Measurements from ENCODE around the gene OTOP3.
"Not testable (repeated sequence)": the region's sequence is repeated elsewhere in the genome, so short reads cannot be mapped to it uniquely, and the experiment has no call there.

The OTOP3 gene, protein sequence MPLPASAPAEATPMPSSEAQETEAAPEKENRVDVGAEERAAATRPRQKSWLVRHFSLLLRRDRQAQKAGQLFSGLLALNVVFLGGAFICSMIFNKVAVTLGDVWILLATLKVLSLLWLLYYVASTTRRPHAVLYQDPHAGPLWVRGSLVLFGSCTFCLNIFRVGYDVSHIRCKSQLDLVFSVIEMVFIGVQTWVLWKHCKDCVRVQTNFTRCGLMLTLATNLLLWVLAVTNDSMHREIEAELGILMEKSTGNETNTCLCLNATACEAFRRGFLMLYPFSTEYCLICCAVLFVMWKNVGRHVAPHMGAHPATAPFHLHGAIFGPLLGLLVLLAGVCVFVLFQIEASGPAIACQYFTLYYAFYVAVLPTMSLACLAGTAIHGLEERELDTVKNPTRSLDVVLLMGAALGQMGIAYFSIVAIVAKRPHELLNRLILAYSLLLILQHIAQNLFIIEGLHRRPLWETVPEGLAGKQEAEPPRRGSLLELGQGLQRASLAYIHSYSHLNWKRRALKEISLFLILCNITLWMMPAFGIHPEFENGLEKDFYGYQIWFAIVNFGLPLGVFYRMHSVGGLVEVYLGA

DNA sequence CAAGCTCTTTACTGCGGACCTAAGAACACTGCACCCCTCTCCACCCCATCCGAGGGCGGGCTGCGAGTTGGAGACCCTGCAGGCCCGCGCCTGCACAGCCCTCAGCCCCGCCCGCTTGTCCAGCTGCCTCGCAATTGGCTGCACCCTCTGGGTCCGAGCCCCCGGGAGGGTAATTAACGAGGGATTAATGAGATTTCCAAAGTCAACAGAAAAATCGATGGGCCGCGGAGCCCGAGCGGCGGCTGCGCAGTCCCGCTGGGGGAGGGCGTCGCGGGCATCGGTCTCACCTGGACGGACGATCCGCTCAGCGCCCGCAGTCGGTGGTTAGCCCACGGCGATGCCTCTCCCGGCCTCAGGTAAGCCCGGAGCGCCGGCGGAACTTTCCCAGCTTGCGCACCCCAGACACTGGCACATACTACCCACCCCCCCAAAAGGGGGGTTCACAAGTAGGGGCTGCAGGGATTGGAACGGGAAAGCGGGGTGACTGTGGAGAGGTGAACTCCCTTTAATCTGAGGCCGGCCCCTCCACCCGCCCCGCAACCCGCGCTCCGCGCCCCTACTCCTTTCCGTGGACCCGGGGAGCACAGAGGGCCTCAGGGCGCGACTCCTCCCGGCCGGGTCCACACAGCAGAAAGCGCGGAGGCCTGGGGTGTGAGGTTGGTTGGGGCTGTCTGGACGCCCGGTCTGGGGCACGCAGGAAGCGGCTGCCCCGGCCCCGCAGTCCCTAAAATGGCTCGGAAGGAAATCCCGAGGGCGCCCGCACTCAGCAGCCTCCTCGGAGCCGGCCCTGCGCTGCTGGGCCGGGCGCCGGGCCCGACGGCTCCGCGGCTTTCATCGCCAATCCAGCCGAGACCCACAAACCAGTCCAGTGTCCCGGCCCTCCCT lies at the start of gene OTOP3:
Gene OTOP3 (plus strand): TSS at position 314 of the 885 bp plus-strand sequence. CDS start 24 bp downstream, at position 338.
- DNase-seq, result no peak

DNA sequence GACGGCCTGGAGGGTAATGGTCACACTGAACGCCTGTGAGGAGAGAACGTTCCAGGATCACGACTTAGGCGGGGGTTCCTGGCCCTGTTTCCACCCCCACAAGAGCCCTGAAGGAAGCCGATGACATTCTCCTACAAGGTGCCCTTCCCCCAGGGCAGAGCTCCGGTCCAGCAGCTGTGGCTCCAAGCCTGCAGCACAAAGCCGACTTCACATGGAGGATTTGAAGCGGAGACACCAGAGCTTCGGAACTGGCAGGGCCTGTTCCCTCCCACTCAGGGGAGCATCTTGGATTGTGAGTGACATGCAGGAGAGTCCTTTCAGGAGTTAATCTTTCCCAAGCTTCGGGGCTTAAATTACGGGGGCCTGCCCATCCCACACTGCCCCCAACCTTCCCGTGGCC lies 47.2 kb upstream of the OTOP3 start:
- no peak for DNase-seq

DNA sequence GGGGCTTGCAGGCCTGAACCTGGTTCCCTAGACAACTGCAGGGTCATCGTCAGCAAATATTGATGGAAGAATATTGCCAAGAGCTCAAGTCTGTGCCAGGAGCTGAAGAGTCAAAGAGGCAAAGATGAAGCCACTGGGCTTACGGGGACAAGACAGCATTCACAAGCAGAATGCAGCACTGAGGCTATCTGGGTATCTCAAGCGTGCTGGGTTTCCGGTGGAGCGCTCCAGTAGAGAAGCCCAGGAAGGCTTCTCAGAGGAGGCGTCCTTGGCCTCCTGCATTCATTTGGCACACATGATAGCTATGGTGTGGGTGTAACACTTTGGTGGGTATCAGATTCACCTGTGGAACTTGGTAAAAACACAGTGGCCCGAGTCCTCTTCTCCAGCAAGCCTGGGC lies 45.1 kb upstream of the OTOP3 start:
- no peak for DNase-seq

DNA sequence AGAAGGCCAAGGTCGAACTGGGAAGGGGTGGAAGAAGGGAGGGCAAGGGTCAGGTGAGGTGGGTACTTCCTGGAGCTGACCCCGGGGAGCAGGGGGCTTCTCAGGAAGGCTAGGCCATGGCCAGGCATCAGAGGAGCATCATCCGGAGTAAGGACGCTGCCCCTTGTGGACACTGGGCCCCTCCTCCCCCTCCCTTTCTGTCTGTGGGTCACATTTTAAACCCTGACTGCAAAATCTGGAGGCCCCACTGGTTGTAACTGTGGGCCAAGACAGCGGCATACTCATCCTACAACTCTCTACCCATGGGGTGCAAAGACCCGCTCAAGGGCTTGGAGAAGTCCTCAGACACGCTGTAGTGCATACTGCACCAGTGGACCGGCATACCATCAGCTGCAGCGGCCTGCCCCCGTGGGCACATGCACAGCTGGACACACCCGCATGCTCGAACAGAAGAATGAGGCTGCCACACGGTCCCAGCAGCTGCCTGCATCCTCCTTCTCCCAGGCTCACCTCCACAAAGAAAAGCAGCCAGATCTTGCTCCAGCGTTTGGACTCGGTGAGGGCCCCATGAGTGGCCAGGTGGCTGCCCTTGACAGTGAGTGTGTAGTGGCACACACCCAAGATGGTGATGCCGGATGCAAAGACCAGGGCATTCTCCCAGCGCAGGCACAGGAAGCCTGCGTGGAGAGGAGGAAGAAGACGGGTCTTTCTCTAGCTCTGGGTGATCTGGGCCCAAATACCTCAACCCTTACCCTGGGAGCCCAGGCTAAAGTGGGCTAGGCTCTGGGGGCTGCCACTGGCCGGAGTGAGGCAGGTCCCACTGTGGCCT lies 43.5 kb upstream of the OTOP3 start:
- DNase-seq, result no peak

DNA sequence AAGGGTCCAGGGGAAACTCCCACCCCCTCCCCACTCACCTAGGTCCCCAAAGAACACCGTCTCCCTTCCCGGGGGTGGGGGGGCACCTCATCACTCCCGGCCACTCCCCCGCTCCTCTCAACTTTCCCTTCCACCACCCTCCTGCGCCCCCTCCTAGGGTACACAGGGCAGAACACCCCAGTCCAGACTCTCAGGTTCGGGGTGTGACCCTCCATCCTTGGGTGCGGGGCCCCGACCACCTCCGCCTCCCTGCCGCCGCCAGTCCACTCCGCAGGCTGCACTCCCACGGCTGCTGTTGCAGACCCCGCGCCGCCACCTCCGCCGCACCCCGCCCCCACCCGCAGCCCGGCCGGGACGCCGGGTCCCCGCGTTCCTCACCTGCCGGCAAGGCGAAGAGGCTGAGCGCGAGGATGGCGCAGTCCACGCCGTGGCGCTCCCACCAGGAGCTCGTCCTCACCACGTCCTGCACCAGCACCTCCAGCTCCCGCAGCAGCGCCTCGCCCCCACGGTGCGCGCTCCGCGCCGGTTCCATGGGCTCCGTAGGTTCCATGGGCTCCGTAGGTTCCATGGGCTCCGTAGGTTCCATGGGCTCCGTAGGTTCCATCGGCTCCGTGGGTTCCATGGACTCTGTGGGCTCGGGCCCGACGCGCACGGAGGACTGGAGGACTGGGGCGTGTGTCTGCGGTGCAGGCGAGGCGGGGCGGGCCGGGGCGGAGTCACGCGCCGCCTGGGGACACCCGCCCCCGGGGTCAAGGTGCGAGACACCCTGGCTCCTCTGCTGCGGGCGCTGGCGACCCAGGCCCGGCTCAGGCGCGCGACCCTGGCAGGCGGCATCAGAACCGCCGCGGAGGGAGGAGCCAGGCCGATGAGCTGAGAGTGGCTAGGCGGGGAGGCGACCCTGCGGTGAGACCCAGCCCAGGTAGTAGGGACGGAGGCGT lies 42.5 kb upstream of the OTOP3 start, which contains the start of gene FADS6:
Gene FADS6 (minus strand): TSS at position 660 of the 938 bp plus-strand sequence. CDS start 38 bp downstream, at position 622.
- DNase-seq, result no peak

DNA sequence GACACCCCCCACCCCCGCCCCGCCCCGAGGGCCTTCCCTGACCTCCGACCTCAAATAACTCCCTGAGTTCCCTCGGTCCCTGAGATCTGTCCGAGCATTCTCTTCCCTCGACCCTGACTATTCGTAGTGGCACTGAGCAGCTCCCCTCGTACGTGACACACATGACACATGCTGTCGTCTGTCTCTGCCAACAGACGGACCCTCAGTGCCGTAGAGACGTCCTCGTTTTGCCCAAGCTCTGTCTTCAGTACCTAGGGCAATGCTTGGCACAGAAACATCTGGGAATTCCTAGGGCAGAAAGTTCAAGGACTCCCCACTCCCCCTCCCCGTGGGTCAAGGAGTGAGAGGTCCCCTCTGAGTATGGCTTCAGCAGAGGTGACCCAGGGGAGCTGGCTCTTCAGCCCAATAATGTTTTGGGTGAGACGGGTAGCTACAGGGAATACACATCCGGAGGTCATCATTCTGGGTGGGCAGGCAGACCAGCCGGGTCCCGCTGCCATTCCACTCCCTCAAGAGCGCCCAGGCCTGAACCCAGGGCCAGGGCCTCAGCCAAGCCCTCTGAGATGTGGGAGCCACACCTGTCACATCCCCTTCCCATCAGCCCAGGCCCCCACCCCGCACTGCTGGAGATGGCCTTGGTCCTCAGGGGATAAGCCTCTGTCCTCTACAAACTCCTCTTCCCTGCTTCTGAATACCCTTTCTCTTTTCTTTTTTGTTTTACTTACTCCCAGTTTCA lies 41.6 kb upstream of the OTOP3 start:
- DNase-seq, result no peak

DNA sequence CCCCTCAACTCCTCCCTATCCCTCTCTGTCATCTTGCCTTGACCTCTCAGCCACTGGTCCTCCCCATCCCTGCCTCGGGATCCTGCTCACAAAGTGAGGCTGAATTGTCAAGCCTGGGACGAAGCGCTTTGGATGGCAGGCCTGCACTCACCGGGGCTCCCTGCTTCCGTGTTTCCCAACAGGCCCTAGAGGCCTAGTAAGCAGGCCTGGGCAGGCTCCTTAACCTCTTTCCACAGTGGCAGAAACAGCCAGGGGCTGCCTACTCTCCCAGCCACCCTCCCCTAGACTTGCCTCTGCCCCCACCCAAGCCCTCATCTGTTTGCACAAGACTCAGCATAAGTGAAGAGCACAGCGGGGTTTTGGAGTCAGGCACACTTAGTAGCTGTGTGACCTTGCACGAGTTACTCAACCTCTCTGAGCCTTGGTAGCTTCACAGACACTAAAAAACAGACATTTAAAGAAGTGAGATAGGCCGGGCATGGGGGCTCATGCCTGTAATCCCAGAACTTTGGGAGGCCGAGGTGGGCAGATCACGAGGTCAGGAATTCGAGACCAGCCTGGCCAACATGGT lies 37.2 kb upstream of the OTOP3 start:
- DNase-seq, result no peak

DNA sequence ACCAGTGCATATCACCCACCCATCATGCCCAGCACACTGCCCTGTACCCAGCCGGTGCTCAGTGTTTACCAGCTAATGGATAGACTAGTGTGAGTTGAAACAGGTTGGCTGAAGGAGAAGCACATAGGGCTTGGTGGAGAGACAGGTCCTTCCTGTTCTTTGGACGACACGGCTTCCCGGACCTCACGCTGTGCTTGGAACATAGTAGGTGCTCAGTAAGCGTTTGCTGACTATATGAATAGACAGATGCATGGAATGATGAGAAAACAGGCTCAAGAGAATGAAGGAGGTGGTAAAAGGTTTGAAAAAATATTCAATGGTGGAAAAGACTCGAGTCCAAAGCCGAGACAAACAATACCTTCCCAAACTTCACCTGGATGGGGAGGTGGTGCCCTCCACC lies 35.5 kb upstream of the OTOP3 start:
- DNase-seq, result no peak

DNA sequence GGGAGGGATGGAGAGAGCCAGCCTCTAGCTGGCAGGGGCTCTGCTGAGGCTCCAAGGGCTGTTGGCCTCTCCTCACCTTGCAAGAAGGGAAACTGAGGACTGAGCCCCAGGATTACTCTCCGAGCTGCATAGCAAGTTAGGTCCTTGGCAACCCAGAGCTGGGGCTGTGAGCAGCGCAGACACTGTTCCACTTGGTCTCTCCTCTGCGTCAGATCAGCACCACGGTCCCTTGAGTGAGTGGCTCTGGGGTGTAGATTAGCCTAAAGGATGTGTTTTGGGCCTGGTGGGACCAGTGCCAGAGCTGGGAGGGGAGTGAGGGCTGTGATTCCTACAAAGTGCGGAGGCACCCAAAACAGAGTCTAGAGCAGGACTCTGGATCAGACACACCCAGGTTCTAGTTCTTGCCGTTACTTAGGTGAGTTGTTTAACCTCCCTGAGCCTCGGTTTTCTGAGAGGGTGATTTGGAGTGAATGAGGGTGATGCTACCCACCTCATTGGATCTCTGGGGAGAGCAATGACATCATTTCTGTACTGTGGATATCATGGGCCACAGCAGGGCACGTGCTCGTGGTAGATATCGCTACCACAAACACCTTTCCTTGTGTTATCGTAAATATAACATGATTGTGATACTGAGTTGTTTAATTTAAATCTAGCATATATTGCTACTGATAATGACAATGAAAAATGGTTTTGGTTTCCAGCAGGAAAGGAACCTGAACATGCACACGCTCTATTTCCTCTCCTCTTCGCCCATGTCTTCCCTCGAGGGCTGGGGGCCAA lies 34.2 kb upstream of the OTOP3 start:
- no peak for DNase-seq

DNA sequence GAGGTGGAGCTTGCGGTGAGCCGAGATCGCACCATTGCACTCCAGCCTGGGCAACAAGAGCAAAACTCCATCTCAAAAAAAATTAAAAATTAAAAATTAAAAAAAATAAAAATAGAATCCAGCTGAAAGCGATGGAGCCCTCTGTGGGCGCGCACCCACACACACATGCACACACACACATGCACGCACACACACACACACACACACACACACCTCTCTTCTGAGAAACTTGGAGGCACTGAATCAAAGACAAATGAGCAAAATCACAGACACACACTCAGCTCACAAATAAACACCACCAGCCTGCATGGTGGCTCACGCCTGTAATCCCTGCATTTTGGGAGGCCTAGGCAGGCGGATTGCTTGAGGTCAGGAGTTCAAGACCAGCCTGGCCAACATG lies 32.7 kb upstream of the OTOP3 start:
- no peak for DNase-seq

DNA sequence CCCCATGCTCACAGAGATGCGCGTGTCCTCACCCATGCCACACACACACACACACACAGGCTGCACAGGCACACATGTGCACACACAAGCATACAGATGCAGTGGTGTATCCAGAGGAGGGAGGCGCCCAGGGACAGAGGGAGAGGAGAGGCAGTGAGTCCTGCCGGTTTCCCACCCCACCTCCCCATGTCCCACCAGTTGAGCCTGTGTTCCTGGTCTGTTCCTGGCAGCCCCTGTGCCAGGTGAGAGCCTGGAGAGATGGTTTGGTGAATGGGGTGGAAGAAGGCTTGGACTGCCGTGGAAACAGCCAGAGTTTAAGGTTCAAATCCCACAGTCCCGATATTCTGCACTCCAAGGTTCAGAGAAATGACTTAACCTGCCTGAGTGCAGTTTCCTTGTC lies 32.0 kb upstream of the OTOP3 start:
- no peak for DNase-seq

DNA sequence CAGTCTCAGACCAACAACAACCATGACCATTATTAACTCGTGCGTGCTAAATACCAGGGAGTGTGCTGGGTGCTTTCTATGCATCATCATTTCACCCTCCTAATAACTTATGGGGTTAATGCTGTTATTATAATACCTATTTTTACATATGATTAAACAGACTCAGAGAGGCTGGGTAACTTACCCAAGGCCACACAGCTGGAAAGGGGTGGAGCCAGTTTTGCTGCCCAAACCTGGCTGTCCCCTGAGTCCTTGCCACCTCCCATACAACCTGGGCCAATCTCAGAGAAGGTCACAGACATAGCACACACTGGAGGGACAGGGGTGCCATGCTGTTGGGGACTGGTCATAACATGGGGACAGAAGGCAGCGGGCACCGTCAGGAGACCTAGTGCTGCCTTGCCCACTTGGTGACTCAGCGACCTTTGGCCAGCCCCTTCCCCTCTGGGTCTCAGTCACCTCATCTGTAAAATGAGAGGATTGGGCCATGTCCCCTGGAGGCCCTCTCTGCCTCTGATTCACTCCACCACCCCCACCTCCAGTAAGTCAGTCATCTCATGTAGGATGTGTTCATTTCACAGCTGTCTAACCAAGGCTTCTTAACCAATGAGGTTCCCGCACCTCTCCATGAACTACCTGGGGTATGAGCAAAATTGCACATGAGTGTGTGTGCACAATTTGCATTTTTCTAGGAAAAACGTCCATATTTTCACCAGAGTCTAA lies 30.9 kb upstream of the OTOP3 start:
- DNase-seq, result peak; percentile 33

DNA sequence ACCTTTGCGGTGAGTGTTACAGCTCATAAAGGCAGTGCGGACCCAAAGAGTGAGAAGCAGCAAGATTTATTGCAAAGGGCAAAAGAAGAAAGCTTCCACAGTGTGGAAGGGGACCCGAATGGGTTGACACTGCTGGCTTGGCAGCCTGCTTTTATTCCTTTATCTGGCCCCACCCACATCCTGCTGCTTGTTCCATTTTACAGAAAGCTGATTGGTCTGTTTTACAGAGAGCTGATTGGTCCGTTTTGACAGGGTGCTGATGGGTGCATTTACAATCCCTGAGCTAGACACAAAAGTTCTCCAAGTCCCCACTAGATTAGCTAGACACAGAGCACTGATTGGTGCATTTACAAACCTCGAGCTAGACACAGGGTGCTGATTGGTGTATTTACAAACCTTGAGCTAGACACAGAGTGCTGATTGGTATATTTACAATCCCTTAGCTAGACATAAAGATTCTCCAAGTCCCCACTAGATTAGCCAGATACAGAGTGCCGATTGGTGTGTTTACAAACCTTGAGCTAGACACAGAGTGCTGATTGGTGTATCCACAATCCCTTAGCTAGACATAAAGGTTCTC lies 29.4 kb upstream of the OTOP3 start:
- not testable (repeated sequence) for DNase-seq

DNA sequence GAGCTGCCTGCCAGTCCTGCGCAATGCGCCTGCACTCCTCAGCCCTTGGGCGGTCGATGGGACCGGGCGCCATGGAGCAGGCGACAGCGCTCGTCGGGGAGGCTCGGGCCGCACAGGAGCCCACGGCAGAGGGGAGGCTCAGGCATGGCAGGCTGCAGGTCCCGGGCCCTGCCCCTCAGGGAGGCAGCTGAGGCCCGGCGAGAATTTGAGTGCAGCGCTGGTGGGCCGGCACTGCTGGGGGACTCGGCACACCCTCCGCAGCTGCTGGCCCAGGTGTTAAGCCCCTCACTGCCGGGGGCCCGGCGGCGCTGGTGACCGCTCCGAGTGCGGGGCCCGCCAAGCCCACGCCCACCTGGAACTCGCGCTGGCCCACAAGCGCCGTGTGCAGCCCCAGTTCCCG lies 28.7 kb upstream of the OTOP3 start:
- DNase-seq, result no peak

DNA sequence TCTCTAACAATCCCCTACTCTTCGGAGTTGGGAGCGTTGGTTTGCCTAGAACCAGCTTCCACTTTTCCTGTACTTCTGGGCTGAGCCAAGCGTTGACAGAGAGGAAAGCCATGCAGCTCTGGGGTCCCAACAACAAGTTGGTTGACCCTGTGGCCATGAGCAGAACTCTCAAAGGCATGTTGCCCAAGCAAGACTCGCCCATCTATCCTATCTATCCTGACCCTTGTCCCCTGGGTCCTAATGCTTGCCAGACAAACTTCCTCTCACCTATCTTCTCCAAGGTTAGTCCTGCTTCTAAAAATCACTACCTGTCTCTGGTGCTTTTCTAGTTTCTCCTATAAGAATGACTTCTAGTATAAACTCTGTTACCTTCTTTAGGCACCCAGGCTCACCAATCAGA lies 26.6 kb upstream of the OTOP3 start:
- DNase-seq, result not testable (repeated sequence)

DNA sequence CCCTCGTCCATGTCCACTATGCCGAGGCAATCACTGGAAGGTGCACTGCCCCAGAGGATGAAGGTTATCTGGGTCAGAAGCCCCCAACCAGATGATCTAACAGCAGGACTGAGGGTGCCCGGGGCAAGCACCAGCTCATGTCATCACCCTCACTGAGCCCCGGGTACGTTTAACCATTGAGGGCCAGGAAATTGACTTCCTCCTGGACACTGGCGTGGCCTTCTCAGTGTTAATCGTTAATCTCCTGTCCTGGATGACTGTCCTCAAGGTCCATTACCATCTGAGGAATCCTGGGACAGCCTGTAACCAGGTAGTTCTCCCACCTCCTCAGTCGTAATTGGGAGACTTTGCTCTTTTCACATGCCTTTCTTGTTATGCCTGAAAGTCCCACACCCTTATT lies 24.3 kb upstream of the OTOP3 start:
- not testable (repeated sequence) for DNase-seq

DNA sequence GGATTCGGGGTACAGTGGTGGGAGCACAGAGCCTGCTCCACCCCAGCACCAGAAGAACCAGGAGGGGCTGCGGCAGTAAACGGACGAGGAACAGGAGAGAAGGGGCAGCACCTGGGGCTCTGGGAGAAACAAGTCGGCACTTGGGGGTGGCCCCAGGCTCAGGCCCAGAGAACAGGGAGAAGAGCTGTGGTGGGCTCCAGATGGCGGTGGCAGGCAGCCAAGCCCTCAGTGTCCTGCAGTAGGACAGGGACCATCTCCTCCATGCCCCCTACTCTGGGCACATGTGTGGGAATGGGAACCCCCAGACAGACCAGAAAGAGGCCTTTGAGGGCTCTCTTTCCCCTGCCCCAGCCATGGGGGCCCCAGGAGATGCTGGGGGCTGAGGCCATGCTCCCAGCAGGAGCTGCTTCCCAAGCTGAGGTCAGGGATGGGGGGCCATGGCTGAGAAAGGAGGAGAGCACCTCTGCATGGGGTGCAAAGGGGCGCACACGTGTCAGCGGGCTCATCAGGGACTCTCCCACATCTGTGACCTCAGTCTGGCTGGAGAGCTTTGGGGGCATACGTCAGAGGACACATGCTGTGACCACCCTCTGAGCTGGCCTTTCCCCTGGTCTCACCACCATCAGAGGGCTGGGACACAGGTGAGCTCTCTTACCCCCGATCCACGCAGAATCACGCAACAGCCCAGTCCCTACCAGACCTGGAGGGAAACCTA lies 19.4 kb upstream of the OTOP3 start:
- DNase-seq, result no peak

DNA sequence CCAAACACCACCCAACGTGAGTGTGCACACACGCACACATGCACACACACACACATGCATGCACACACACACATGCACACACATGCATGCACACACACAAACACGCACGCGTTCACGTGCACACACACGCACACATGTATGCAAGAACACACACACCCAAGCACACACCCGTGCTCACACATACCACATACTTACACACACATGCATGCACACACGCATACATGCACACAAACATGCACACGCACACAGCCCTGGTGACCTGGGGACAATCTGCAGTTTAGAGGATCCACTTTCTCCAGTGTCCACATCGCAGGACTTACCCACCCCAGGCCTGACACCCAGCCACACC lies 18.9 kb upstream of the OTOP3 start:
- no peak for DNase-seq
